DLD1 (cell line): Measurements from ENCODE around the gene ECSCR.

Experiments used
- in situ Hi-C: cut with HindIII; loops from 2 replicates; pipeline ENCODE4 v1.10.0; 2017; ENCODE audit warnings: low sequenced_read_pairs

The ECSCR gene

DNA sequence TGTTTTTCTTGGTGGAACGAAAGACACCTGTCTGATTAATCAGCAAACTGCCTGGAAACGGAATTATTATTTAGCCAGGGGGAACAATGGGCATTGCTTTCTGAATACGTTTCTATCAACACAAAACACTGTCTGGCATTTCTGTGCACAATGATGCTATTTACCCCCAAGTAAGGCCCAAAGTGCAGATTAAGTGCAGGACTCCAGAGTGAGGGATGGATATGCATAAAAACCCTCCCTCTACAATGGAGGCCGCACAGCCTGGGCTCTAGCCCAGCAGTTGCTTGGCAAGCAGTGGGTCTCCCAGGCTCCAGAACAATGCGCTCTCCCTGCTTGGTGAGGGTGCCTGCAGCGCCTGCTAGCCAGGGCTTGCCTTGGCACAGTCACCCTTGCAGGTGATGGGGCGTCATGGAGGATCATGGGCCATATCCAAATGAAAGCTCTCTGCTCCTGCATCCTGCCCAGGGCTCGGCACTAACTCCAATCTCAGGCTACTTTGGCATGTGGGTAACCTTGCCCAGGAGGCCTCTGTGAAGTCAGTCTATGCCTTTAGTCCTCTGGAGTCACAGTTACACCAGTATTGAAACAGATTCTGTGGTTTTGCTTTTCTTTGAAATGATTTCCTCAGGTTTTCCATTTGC, 47.2 kb downstream of the ECSCR start:
- in situ Hi-C loops = loop anchor here (10.0 to 25.0 kb wide), 2 partner anchors 109 to 347 kb away; no protein-coding TSS in a partner anchor

DNA sequence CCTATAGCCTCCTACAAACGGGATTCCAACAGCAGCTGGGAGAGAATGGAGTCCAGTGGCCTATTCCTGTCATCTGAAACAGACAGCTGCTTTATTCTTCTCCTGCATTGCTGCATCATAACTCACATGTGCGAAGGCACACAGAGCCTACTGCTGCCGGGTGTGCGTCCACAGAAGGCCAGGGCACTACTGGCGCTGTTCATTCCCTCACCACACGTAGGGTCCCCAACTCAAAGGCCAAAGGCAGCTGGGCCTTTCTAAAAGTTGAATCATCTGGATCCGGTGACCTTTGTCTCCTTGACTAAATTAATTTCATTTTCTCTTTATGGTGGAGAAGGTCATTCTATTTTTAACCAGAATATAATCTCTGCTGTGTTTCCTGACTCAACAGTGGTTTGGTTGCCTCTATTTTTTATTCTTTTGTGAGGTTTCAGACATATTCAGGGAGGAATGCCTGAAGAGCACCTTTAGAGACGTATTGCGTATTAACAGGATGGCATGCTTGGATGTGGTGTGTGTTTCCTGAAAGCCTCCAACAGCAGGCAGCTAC, 47.9 kb downstream of the ECSCR start:
- in situ Hi-C loops = loop anchor here (10.0 to 25.0 kb wide), 2 partner anchors 110 to 348 kb away; no protein-coding TSS in a partner anchor

DNA sequence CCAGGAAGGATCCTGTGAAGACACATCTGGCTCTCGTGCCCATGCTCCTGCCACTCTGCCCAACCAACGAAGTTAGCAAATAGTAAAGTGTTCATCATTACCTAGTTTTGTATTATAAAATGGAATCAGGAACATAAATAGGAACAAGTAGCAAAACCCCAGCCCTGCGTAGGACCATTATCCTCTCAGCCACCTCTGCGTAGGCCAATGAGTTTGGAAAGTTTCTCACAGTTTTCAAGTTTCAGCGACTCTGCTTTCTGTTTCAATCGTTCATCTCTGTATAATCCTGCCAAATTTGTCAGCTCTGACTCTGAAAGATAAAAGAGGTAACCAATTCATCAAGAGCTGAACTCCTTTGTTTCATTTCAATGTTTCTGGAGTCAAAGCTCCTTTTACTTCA, 48.6 kb downstream of the ECSCR start:
- in situ Hi-C loops = loop anchor here (10.0 to 25.0 kb wide), 2 partner anchors 111 to 348 kb away; no protein-coding TSS in a partner anchor

DNA sequence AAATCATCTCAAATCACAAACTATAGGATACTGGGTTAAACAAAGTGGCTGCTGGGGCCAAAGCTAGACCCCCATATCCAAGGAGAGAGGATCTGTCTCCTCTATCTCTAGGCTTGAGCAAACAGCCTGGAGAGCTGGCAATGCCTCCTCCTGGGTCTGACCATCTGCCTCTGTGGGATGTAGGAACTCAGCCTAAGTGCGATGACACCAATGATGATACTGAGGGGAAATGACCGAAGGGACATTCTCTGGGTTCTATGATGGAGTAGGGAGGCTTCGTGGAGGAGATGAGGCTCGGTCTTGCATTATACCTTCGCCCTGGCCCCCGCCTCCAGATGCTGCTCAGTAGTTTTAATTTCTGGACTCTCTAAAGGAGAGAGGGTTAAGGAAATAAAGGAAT, 49.4 kb downstream of the ECSCR start:
- in situ Hi-C loops = loop anchor here (10.0 to 25.0 kb wide), 2 partner anchors 112 to 349 kb away; no protein-coding TSS in a partner anchor

DNA sequence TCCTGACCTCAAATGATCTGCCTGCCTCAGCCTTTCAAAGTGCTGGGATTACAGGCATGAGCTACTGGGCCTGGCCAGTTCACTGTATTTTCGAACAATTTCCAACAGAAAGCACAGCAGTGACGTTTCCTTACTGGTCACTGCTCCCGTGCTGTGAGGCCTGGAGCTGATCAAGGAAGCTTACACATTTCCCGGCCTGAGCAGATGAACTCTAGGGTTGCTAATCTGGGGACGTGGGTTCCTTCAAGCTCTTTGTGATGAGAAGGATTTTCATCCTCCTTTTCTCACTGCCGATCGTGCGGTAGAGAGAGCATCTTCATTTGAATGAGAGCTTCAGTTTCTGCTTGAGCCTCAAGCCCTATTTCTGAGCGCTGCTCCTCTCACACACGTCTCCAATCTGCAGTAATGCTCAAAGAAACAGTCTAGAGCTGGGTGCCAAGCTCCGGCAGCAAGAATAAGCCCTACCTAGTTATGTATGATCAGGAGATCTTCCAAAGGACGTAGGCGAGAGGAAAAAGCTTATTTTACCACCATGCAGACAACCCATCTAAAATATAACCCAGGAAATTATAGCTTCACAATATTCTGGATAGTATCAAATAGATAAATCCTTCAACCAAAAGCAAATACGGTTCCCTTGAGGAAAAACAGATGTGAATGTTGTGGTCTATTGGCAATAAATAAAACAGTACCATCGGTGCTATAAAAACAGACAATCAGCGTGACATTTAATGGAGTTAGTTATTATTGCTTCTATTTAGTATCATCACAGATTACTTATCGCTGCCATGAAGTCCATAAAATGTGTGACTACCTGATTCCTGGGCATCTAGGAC, 51.3 kb downstream of the ECSCR start:
- in situ Hi-C loops = loop anchor here (10.0 to 25.0 kb wide), 2 partner anchors 114 to 351 kb away; no protein-coding TSS in a partner anchor

DNA sequence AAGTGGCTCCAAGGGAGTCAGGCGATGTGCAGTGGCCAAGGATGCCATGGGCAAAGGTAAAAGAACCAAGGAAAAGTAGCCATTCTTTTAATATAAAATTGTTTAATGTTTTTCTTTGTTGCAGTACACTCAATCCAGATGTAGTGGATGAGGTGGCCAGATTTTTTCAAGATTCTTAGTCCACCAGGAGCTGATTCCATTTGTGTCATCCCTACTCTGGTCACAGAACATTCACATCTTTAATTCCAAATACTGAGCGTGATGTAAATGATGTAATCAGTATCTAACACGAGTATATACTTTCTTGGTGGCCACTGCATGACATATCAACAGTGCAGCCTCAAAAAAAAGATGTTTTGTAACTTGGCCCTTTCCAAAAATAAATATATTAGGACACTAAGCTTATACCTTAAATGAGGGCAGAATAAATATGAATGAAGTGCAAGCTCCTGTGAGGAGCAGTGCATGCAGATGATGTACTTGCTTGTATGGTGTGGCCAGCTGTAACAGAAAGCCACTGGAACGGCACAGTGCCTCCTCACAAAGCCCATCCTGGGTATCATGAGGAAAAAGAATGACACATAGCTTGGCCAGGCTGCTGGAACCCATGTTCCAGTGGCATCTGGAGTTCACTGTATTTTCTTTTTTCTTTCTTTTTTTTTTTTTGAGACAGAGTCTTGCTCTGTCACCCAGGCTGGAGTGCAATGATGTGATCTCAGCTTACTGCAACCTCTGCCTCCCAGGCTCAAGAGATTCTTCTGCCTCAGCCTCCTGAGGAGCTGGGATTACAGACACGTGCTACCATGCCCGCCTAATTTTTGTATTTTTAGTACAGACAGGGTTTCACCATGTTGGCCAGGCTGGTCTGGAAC, 52.2 kb downstream of the ECSCR start:
- in situ Hi-C loops = loop anchor here (10.0 to 25.0 kb wide), 2 partner anchors 114 to 352 kb away; no protein-coding TSS in a partner anchor

DNA sequence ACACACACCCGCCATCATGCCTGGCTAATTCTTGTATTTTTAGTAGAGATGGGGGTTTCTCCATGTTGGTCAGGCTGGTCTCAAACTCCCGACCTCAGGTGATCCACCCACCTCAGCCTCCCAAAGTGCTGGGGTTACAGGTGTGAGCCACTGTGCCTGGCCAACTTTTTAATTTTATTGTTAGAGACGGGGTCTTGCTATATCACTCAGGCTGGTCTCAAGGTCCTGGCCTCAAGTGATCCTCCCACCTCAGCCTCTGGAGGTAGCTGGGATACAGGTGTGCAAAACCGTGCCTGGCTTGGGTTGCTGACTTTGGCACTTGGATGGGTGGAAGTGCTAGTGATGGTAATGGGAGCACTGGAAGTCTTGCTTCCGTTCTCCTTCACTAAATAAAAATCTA, 53.4 kb downstream of the ECSCR start:
- in situ Hi-C loops = loop anchor here (25.0 kb wide), 1 partner anchor 353 kb away; no protein-coding TSS in a partner anchor

DNA sequence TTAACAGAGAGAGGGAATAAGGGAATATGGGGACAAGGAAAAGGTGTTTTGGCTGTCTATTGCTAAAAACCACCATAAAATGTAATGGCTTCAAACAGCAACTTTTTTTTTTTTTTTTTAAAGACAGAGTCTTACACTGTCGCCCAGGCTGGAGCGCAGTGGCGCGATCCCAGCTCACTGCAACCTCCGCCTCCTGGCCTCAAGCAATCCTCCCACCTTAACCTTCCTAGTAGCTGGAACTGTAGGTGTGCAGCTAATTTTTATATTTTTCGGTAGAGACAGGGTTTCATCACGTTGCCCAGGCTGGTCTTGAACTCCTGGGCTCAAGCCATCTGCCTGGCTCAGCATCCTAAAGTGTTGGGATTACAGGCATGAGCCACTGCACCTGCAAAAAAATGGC, 54.4 kb downstream of the ECSCR start:
- in situ Hi-C loops = loop anchor here (25.0 kb wide), 1 partner anchor 354 kb away; no protein-coding TSS in a partner anchor

DNA sequence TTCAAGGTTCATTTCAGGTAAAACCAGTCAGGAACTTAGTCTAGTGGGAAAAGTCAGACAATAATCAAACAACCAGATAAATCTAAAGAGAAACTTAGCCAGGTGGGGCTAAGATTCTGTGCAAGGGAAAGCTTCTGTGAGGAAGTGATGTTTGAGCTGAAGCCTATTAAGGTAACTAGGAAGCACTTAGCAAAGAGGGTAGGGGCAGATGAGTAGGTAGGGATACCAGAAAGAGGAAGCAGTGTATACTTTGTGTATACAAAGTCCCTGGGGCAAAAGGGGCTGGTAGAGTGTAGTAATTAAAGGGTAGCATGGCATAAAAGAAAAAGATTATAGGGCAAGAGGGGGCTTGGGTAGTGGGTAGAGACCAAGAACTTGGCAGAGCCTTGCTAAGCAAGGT, 55.0 kb downstream of the ECSCR start:
- in situ Hi-C loops = loop anchor here (25.0 kb wide), 1 partner anchor 355 kb away; no protein-coding TSS in a partner anchor

DNA sequence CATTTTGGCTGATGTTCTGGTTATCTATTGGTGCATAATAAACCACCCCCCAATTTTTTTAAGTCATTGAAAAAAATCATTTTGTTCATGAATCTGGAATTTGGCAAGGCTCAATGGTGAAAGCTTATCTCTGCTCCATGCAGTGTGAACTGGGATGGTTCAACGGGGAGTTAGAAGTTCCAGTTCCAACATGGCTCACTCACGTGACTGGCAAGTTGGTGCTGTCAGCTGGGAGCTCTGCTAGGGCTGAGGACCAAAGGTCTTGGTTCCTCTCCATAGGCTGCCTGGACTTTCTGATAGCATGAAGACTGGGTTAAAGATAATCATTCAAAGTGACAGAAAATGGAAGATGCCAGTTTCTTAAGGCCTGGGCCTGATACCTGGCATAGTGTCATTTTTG, 55.6 kb downstream of the ECSCR start:
- in situ Hi-C loops = loop anchor here (25.0 kb wide), 1 partner anchor 355 kb away; no protein-coding TSS in a partner anchor

DNA sequence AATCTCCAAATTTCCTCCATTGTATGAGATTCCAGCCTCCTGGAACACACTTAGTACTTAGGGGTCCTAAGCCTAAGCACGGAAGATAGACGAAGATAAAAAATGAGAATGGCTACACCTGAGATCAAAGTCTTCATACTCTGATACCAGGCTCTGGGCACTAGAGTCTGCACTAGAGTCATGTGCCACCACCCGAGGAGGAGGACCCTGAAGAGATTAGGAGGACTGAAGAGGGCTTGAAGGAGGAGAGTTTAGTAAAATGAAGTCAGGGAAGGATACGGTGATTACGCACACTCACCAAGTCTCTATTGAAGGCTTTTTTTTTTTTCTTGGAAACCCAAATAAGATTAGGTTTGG, 58.1 kb downstream of the ECSCR start:
- in situ Hi-C loops = loop anchor here (25.0 kb wide), 1 partner anchor 358 kb away; no protein-coding TSS in a partner anchor

DNA sequence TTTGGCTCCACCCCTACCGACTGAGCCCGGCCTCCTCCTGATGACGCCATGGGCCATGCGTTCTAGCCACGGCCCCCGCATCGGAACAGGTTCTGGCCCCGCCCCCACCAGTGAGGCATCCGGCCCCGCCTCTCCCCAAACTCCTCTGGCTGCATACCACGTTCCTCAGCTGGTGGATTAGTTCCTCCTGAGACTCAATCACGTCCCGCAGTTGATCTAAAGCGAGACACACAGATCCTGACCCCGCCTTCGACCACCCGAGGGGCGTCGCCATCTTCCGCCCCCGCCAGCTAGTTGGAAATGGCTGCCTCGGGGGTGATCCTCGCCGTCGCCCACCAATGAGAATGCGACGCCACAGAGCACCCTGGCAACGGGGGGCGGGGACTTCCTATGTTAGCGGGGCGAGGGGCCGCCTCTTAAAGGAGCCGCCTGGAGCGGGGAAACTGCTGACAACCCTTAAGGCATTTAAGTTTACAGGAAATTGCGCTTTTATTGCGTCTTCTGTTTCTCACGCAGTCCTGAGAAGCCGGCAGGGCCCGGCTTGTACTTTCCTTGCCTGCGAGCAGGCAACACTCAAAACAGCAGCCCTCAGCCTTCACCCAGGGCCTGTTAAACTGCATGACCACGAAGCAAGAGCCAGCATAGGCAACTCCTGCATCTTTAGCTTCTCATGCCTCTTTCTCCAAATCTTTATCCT, 58.6 kb downstream of the ECSCR start, which contains the start of gene SPATA24:
Gene SPATA24, minus strand, starts transcription at position 303 of the 697 bp plus-strand sequence. Its CDS starts 29 bp downstream, at position 274.
- in situ Hi-C loops = loop anchor here (25.0 kb wide), 1 partner anchor 358 kb away; no protein-coding TSS in a partner anchor

DNA sequence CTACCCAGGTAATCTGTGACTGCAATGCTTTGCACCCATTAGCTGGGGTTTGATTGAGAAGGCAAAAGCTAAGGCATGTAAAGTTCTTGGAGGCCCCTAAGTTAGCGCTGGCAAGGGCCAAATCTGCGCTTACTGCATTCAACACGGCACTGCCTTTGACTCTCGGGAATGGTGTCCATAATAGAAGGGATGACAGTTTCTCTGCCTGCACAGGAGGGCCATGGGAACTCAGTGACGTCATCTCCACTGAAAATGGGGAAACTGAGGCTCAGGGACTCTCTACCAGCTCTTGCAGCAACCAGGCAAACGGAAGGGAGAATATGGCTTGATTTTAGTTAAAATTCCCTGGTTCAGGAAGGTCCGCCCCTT, 59.1 kb downstream of the ECSCR start:
- in situ Hi-C loops = loop anchor here (25.0 kb wide), 1 partner anchor 359 kb away; no protein-coding TSS in a partner anchor

DNA sequence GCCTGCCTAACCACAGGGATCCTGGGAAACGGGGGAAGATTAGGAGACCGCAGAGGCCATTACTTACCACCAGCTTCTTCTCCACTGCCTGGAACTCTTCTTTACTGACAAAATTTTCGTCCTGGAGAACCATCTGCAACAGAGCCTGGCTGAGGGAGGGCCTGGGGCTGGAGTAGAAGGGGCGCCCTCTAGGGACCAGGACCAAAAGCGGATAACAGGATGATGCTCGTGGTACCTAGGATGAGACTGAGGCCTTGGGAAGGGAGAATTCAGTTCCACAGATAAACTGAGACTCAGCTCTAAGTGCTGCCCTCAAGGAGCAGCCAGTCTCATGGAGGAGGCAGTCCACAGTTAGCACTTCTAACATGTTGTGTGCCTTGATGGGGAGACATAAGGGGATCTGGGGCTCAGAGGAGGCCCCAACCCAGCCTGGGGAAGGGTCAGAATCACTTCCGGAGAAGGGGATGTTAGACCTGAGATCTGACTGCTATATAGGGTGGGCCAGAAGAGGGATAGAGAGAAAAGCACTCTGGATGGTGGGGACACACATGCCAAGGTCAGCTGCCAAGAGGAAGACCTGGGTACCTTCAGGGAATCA, 59.9 kb downstream of the ECSCR start:
- in situ Hi-C loops = loop anchor here (25.0 kb wide), 1 partner anchor 360 kb away; no protein-coding TSS in a partner anchor

DNA sequence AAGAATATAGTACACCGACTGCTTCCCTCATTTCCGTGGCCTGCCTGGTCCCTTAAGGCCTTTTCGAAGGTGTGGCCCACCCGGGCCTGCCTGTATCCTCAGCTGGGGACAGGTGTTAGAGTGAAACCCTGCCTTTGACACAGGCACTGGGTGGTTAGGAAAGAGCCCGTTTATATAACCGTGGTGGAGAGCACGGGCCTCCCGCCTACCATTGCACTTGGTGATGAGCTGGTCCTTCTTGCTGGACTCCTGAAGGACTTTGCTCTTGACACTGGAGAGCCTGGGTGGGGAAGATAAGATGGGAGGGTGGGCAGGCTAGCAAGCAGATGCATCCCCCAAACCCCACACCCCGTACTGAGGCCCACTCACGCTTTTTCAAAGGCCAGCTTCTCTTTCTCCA, 61.0 kb downstream of the ECSCR start:
- in situ Hi-C loops = loop anchor here (25.0 kb wide), 1 partner anchor 361 kb away; no protein-coding TSS in a partner anchor

DNA sequence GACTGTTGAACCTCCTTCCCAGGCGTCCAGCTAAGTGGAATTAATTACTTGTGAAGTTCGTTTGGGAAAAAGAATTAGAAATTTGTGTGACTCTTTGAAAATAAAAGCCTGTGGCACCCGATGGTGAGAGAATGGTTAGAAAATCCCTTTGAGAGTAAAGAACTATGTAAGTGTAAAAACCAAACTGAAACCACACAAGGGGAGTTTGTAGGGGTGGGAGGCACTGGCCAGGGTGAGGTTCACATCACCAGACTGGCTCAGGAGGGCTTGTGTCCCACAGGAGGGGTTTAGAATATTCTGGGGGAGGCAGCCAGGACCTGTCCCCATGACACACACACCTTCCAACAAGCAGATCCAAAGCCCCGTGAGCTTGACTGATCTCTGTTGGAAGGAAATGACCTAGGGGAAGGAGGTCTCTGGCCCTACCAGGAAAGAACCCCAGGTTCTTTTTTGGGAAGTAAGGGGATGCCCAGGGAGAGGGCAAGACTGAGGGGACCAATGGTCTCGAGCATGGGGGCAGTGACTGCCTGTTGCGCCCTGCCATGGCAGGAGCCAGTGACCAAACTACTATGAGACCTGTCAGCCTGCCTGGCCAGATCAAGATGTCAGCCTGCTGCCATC, 62.9 kb downstream of the ECSCR start:
- in situ Hi-C loops = loop anchor here (25.0 kb wide), 1 partner anchor 363 kb away; no protein-coding TSS in a partner anchor
